Activated CD4-positive, alpha-beta memory T cell treated with anti-CD3 and anti-CD28 coated beads for 36 hours (primary cell): Measurements from ENCODE around the gene HOXC10. TPM values are rescaled to one million over a fixed set of nuclear protein-coding genes. Genes with fewer than 3 reads are reported as not detected.
A peak's percentile ranks its signal among the peaks of the same experiment; 100 is the strongest.

ENCODE experiments used
- CTCF ChIA-PET: fragments of 350-600 bp; sonication (Branson Sonifier 250); formaldehyde crosslinking; loops from one replicate; lab custom pipeline; 2021; ENCODE audit warnings: antibody characterized with exemption, inconsistent platforms; lab: Charles Lee
- POLR2A ChIA-PET: fragments of 350-600 bp; sonication (Branson Sonifier 250); formaldehyde crosslinking; loops from one replicate; lab custom pipeline; 2021; ENCODE audit warnings: antibody characterized with exemption; lab: Charles Lee
- DNase-seq: peaks from one replicate; pipeline ENCODE4 v3.0.0-alpha.2; 2020
- H3K27ac Mint-ChIP-seq: one replicate; pipeline ENCODE4 v1.8.0; 2021; ENCODE audit warnings: mixed read lengths
- H3K27me3 Mint-ChIP-seq: one replicate; pipeline ENCODE4 v1.8.0; 2021; ENCODE audit warnings: mixed read lengths
- H3K36me3 Mint-ChIP-seq: one replicate; pipeline ENCODE4 v1.8.0; 2021; ENCODE audit warnings: mixed read lengths
- H3K4me1 Mint-ChIP-seq: one replicate; pipeline ENCODE4 v1.8.0; 2021; ENCODE audit warnings: low read depth, mixed read lengths
- H3K4me3 Mint-ChIP-seq: one replicate; pipeline ENCODE4 v1.8.0; 2021; ENCODE audit warnings: mild to moderate bottlenecking, mixed read lengths
- H3K9me3 Mint-ChIP-seq: one replicate; pipeline ENCODE4 v1.8.0; 2021; ENCODE audit warnings: mixed read lengths
- intact Hi-C: fragments of 100-400 bp; cut with micrococcal nuclease; formaldehyde crosslinking; loops from one replicate; pipeline ENCODE4 v1.15.1; 2023
- total RNA-seq, 2 experiments: library from RNA; stranded (reverse); gene quantifications; one replicate each; pipeline ENCODE4 v1.2.3, GENCODE V29; 2021

HOXC10 gene
- not detected for total RNA-seq

GRCh38 chr12:53984901-53985691 lies at the start of gene HOXC10:
TSS of gene HOXC10 (plus strand) at chr12:53985146. CDS start at chr12:53985260, 114 bp downstream.
- H3K9me3 Mint-ChIP-seq, result no peaks in the 10 kb centered on the region
- DNase-seq, result peak; percentile 92
- ChIA-PET CTCF (interaction anchor here (0.6 to 5.8 kb wide), 26 partner anchors 8 to 1732 kb away, joined by 3 to 46 read pairs (median 4); partner anchors contain the start of genes HOXC5, HOXC8 and SMUG1), POLR2A (interaction anchor here (0.5 to 1.2 kb wide), 2 partner anchors 8 to 115 kb away, joined by 3 read pairs; no protein-coding TSS in a partner anchor)
- intact Hi-C loops, result loop anchor here (1.0 to 5.0 kb wide), 3 partner anchors 10 to 33 kb away; partner anchors contain the start of gene HOXC12
- no peaks in the 10 kb centered on the region for H3K36me3 Mint-ChIP-seq
- H3K27me3 Mint-ChIP-seq, result peaks cover 87% of the 10 kb centered on the region
- no peak within 1 kb of the TSS for H3K27ac Mint-ChIP-seq
- peak within 1 kb of the TSS; percentile 52 for H3K4me3 Mint-ChIP-seq
- peaks cover 25% of the 10 kb centered on the region for H3K4me1 Mint-ChIP-seq

- intact Hi-C loops, result no loop called here
- no peak for DNase-seq
- POLR2A ChIA-PET, result no interaction called here
- CTCF ChIA-PET, result no interaction called here
- Mint-ChIP-seq H3K9me3 (no peaks in the 10 kb centered on the region), H3K4me3 (no peak overlapping the region), H3K4me1 (peaks cover 8% of the 10 kb centered on the region), H3K36me3 (no peaks in the 10 kb centered on the region), H3K27me3 (peaks cover 79% of the 10 kb centered on the region), H3K27ac (no peak overlapping the region)
These were observed 49.3 kb upstream of the HOXC10 start for GRCh38 chr12:53935383-53936341.

DNA sequence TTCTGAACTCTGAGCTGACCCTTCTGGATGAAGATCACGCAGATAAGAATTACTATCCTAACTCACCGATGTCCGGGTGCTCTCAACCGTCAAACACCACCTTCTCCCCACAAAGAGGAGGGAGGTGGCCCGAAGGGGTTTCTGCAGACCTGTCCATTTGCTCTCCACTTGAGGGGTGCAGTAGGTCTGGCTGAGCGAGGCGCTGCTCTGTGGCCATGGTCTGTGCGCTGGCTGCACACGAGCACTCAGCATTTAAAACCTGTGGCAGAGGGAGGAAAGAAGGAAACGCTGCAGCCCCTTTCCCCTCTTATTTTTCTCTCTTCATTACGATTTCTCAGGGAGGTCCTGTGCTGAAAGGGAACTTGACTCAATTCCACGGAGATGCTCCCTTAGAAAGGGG lies 47.8 kb upstream of the HOXC10 start:
- Mint-ChIP-seq H3K27ac (no peak overlapping the region), H3K4me1 (peaks cover 8% of the 10 kb centered on the region), H3K27me3 (peaks cover 81% of the 10 kb centered on the region), H3K36me3 (no peaks in the 10 kb centered on the region), H3K9me3 (no peaks in the 10 kb centered on the region), H3K4me3 (no peak overlapping the region)
- POLR2A ChIA-PET, result no interaction called here
- DNase-seq, result no peak
- intact Hi-C loops, result no loop called here
- CTCF ChIA-PET, result interaction anchor here (1.0 kb wide), 1 partner anchor 255 kb away, joined by 5 read pairs; no protein-coding TSS in a partner anchor

DNA sequence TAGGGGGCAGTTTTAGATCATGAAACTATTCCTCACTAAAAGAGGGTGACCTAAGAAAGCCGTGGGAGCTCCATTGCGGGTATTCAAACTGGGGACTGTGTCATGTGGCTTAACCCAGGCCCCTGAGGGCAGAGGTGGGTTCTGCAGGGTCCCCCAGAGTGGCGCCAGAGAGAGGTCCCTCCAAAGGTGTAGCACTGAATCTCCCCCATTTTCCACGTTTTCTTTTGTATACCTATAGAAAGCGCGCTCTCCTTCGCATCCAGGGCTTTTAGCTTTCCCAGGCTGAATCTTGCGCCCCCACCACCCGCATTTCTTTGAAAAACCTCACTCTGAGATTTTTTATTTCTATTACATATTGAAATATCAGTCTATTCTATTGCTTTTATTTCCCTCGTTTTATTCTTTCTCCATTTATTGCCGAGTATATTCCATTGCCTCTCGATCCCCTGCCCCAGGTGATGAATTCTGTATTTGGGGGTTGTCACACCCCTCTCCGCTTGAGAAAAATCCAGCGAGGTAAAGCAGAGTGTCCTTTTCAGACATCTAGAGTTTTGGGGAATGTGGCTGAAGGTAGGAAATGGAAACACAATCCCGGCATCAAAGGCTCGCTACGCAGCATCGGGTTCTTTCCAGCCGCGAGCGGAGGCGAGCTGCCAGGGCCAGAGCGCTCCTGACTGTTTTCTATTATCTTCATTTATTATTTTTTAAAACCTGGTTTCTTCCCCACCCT lies 47.2 kb upstream of the HOXC10 start:
- Mint-ChIP-seq H3K27ac (no peak overlapping the region), H3K27me3 (peaks cover 80% of the 10 kb centered on the region), H3K9me3 (no peaks in the 10 kb centered on the region), H3K36me3 (no peaks in the 10 kb centered on the region), H3K4me1 (peaks cover 8% of the 10 kb centered on the region), H3K4me3 (no peak overlapping the region)
- ChIA-PET CTCF (interaction anchor here (1.0 to 2.7 kb wide), 2 partner anchors 68 to 254 kb away, joined by 5 to 8 read pairs; no protein-coding TSS in a partner anchor), POLR2A (no interaction called here)
- no peak for DNase-seq
- intact Hi-C loops, result no loop called here

DNA sequence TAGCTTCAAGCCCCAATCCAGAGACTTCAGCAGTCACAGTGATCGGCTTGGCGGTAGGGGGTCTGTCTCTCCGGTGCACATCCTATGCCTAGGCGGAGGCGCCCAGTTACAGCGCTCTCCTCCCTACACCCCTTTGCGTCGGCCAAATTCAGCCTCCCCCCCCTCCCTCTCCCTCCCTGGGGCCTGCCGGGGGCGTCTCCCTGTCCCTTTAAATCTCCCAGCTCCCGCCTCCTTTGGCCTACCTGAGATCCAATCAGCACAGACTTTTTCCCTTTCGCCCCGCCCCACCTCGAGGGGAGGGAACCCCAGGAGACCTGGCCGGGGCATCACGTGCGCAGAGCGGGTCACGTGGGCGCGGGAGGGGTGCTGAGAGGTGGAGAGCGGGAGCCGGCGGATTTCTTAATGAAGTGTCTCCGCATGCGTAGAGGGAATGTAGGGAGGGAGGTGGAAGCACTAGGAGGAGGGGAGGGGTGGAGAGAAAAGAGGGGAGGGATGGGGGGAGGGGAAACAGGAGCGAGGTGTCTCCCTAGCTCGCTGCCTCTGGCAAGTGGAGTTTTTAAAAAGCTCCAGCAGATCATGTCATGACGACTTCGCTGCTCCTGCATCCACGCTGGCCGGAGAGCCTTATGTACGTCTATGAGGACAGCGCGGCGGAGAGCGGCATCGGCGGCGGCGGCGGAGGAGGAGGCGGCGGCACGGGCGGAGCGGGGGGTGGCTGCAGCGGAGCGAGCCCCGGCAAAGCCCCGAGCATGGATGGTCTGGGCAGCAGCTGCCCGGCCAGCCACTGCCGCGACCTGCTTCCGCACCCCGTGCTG lies 46.4 kb upstream of the HOXC10 start, which contains the start of gene HOXC13:
Gene HOXC13 (plus strand): TSS at position 506 of the 815 bp plus-strand sequence. CDS start 76 bp downstream, at position 582.
- H3K4me3 Mint-ChIP-seq, result peak within 1 kb of the TSS; percentile 21
- ChIA-PET CTCF (interaction anchor here (2.7 kb wide), 1 partner anchor 67 kb away, joined by 8 read pairs; no protein-coding TSS in a partner anchor), POLR2A (no interaction called here)
- H3K9me3 Mint-ChIP-seq, result no peaks in the 10 kb centered on the region
- H3K4me1 Mint-ChIP-seq, result peaks cover 8% of the 10 kb centered on the region
- no peaks in the 10 kb centered on the region for H3K36me3 Mint-ChIP-seq
- peak; percentile 55 for DNase-seq
- H3K27me3 Mint-ChIP-seq, result peaks cover 77% of the 10 kb centered on the region
- no peak within 1 kb of the TSS for H3K27ac Mint-ChIP-seq
- intact Hi-C loops, result no loop called here

GRCh38 chr12:53939141-53940108 lies 45.5 kb upstream of the HOXC10 start:
- peaks cover 8% of the 10 kb centered on the region for H3K4me1 Mint-ChIP-seq
- DNase-seq, result no peak
- ChIA-PET CTCF (interaction anchor here (1.3 to 2.7 kb wide), 3 partner anchors 13 to 262 kb away, joined by 3 to 8 read pairs (median 4); no protein-coding TSS in a partner anchor), POLR2A (no interaction called here)
- H3K27me3 Mint-ChIP-seq, result peaks cover 77% of the 10 kb centered on the region
- intact Hi-C loops, result no loop called here
- peak overlapping the region; percentile 21 for H3K4me3 Mint-ChIP-seq
- no peaks in the 10 kb centered on the region for H3K36me3 Mint-ChIP-seq
- H3K9me3 Mint-ChIP-seq, result no peaks in the 10 kb centered on the region
- no peak overlapping the region for H3K27ac Mint-ChIP-seq

DNA sequence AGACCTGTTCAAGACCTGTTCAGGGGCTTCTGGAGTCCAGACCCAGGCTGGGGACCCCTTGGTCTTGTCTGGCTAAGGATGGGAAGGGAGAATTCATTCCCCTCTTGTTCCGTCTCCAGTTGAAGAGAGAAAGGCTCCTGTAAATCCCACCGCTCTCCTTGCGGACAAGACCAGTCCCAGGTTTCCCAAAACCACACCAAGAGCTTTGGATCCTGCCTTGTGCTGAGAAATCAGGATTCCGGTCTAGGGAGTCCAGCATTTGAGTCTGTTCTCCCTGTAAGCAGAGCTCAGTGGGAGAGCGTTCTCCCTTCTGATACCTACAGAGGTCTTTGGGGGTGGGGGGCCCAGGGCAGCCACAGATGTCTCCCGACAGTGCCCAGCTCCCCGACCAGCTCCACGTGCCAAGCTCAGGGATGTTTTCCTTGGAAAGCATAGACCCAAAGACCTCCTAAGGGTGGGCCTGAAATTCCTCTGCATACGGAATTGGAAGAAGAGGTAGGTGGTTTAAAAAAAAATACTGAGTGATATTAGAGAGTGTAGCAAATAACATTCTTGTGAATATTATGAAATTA lies 44.4 kb upstream of the HOXC10 start:
- Mint-ChIP-seq H3K4me1 (peaks cover 8% of the 10 kb centered on the region), H3K9me3 (no peaks in the 10 kb centered on the region), H3K27ac (no peak overlapping the region), H3K36me3 (no peaks in the 10 kb centered on the region), H3K4me3 (no peak overlapping the region), H3K27me3 (peaks cover 77% of the 10 kb centered on the region)
- intact Hi-C loops, result no loop called here
- ChIA-PET CTCF (interaction anchor here (1.2 to 2.7 kb wide), 4 partner anchors 12 to 261 kb away, joined by 3 to 8 read pairs (median 4); partner anchors contain the start of gene HOXC5), POLR2A (no interaction called here)
- no peak for DNase-seq

DNA sequence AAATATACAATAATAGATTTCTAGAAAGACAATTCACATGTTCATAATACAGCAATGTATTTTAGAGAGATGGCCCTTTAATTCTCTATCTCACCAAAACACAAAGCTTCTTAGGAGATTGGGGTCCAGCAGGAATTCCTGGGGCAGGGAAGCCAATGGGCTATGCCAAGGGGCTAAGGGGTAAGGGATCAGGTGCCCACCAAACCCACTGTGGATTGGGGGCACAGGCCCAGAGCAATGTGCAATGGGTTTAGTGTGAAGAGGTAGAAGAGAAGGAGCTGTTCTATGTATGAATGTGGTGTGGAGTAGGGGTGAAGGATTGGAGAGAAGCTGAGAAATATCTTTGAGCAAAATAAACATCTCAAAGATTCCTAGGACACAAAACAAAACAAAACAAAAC lies 43.8 kb upstream of the HOXC10 start:
- peaks cover 5% of the 10 kb centered on the region for H3K4me1 Mint-ChIP-seq
- H3K4me3 Mint-ChIP-seq, result no peak overlapping the region
- CTCF ChIA-PET, result interaction anchor here (1.2 kb wide), 1 partner anchor 91 kb away, joined by 3 read pairs; the partner anchor contains the start of gene HOXC5
- DNase-seq, result no peak
- H3K27ac Mint-ChIP-seq, result no peak overlapping the region
- intact Hi-C loops, result no loop called here
- POLR2A ChIA-PET, result no interaction called here
- H3K27me3 Mint-ChIP-seq, result peaks cover 77% of the 10 kb centered on the region
- H3K36me3 Mint-ChIP-seq, result no peaks in the 10 kb centered on the region
- H3K9me3 Mint-ChIP-seq, result no peaks in the 10 kb centered on the region

- Mint-ChIP-seq H3K4me1 (peaks cover 5% of the 10 kb centered on the region), H3K4me3 (no peak overlapping the region), H3K36me3 (no peaks in the 10 kb centered on the region), H3K27me3 (peaks cover 76% of the 10 kb centered on the region), H3K27ac (no peak overlapping the region), H3K9me3 (no peaks in the 10 kb centered on the region)
- POLR2A ChIA-PET, result no interaction called here
- CTCF ChIA-PET, result no interaction called here
- no peak for DNase-seq
- intact Hi-C loops, result no loop called here
These were observed 43.2 kb upstream of the HOXC10 start for GRCh38 chr12:53941750-53942149.
